Embryonic facial prominence (tissue), 1 donor: ENCODE results near the gene HPDL.
"Not testable (repeated sequence)": the region's sequence is repeated elsewhere in the genome, so short reads cannot be mapped to it uniquely, and the experiment has no call there.

Source experiments
- DNase-seq: peaks from one replicate; pipeline ENCODE4 v3.0.0-alpha.2; 2016; ENCODE audit errors: extremely low spot score

HPDL gene

DNA sequence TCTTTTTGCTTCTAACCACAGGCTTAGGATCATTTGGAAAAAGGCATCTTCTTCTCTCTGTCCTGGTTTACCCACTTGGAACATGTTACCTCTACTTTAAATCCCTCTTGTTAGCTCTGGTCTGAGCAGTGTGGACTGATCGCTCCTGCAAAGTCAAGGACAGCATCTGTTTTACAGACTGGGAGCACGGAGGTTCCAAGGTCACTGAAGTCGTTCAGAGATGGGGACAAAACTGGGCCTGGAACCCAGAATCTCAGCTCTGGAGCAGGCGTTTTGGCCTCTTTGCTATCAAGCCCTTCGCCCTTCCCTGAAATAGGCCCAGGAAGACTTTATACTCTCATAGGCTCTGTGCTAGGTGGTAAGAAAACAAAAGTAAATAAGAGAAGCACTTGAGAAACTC, 24.8 kb downstream of the HPDL start:
- no peak for DNase-seq

DNA sequence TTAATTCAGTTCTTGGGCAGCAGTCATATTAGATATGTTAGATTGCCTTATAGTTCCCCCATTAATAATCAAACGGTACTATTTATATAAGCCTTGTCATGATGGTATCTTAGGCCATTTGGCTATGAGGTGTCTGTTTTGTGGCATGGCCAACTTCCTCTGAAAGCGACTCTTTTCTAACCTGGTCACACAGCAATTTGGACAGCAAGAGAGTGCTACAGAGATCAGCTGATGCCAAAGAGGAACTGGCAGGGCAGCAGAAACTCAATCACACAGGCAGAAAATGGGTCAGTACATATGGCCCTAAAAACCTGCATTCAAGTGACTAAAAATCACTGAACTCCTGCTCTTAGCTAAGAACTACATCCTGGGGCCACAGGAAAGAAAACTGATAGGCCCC, 27.0 kb downstream of the HPDL start:
- DNase-seq: no peak

DNA sequence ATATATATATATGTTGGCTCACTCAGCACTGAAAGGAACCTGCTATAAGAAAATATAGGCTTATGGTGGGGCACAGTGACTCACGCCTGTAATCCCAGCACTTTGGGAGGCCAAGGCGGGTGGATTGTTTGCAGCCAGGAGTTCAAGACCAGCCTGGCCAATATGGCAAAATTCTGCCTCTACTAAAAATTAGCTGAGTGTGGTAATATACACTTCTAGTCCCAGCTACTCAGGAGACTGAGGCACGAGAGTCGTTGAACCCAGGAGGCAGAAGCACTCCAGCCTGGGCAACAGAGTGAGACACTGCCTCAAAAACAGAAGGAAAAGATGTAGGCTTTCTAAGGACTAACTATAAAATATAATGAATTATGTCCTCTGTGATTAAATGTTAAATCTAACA, 28.1 kb downstream of the HPDL start:
- no peak for DNase-seq

DNA sequence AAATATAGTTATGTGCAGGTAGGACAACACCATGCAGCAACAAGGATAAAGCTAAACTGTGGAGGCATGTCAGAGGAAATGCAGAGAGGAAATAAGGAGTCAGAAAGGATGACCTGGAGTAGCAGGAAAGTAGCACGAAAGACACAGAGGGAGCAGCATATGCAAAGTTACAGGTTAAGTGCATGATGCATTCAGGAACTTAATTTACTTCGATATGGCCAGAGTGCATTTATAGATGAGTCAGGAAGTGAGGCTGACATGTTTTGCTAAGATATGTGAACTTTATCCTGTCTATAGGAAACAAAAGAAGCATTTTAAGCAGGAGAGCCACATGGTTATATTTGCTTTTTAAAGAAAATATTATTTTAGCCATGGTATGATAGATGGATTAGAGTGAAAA, 29.0 kb downstream of the HPDL start:
- no peak for DNase-seq

DNA sequence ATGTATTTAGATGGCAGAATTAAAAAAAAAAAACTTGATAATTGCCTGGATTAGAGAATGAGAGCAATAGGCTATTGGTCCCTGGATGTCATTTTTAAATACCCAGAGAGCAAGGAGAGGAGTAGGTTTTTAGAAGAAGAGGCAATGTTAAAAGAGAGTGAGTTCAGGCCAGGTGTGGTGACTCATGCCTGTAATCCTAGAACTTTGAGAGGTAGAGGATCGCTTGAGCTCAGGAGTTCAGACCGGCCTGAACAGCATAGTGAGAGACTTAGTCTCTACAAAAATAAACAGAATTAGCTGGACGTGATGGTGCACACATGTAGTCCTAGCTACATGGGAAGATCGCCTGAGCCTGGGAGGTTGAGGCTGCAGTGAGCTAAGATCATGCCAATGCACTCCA, 29.5 kb downstream of the HPDL start:
- DNase-seq: no peak

DNA sequence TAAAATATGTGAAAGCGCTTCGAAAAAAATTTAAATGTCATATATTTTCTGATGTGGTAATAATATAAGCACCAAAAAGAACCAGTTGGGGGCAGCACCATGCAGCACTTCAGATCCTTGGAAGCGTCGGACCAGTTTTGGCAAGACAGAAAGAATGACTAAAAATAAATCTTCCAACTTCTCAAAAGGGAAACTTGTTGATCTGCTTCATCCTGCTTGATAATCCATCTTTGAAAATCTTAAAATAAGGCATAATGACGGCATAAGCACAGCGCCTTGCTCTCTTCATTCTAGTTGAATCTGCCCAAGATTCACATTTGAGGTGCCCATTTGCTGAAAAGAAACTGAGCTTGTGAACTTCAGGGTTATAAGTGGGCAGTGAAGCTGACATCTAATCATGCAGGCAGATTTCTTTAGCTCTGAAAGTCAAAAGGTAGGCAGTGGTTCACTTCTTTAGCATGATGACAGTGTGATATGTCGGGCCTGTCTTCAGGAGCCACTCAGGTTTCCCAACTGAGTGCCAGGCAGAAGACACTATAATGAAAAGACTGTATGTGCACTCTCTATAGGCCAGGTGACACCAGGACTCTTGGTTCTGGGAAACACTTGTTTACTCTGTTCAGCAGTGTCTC, 33.3 kb downstream of the HPDL start:
- peak; percentile 43 for DNase-seq

DNA sequence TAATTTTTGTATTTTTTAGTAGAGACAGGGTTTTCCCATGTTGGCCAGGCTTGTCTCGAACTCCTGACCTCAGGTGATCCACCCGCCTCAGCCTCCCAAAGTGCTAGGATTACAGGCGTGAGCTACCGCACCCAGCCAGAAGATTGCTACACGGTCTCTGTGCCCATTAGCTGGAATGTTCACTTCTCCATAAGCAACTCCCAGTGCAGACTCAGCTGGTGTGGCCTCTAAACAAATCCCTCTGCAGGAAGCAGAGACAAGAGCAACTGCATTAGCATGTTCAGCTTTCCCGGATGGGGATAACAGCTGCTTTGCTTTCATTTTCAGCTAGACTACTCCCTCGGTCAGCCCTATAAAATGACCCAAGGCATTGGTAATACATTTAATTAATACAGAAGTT, 34.3 kb downstream of the HPDL start:
- DNase-seq: not testable (repeated sequence)

DNA sequence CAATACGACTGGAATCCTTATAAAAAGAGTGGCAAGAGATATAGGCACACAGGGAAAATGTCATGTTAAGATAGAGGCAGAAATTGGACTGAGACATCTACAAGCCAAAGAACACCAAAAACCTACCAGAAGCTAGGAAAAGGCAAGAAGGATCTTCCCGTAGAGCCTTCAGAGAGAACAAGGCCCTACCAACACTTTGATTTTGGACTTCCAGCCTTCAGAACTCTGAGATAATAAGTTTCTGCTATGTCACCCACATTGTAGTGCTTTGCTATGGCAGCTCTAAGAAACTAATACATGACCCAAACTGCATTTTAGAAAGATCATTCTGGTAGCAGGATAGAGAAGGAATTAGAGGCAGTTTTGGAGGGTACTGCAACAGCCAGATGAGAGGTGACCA, 37.6 kb downstream of the HPDL start:
- DNase-seq: no peak

DNA sequence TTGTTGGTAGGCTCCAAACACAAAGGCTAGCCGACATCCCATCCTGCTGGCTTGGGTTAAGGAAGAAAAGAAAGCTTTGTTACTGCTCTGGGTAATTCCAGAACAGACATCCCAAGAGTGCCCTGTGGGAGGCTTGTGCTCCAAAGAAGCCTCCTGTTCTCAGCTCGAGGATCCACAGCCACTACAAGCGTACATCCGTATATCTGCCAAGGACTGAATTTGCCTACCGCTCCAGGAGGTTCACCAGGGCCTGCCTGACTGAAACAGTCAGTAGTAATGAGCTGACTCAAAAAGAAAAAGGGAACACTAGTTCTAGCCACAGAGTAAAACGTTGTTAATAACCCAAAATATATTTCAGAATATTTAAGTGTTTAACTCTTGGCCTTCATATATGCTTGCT, 38.4 kb downstream of the HPDL start:
- no peak for DNase-seq

DNA sequence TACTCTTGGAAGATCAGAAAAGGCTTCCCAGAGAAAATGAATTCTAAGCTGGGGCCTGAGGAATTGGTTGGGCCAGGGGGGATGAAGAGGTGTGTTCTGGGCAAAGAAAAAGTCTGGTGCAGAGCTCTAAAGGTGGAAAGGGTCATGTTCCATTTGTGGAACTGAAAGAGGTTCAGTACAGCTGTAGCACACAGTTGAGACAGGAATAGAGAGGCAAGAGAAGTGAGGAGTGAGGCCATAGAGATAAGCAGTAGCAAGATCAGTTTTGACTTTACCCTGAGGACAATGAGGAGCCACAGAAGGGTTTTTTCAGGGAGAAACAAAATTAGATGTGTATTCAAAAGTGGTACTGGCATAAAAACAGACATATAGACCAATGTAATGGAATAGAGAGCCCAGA, 43.9 kb downstream of the HPDL start:
- no peak for DNase-seq

DNA sequence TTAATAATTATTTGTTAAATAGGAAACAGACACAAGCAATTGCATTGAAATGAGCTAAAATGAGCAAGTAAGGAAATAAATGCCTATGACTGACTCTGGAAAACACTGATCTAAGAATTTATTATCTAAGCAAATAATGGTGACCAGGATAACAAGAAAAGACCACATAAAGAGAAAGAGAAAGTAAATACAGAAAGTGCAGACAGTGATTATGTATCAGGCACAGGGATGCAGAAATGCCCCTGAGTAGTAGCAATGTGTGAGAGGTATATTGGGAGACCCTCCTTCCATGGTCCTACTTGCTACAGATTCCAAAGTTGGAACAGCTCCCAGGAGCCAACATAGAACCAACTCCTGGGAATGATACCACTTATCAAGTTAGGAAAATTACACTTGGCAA, 46.9 kb downstream of the HPDL start:
- DNase-seq: no peak

DNA sequence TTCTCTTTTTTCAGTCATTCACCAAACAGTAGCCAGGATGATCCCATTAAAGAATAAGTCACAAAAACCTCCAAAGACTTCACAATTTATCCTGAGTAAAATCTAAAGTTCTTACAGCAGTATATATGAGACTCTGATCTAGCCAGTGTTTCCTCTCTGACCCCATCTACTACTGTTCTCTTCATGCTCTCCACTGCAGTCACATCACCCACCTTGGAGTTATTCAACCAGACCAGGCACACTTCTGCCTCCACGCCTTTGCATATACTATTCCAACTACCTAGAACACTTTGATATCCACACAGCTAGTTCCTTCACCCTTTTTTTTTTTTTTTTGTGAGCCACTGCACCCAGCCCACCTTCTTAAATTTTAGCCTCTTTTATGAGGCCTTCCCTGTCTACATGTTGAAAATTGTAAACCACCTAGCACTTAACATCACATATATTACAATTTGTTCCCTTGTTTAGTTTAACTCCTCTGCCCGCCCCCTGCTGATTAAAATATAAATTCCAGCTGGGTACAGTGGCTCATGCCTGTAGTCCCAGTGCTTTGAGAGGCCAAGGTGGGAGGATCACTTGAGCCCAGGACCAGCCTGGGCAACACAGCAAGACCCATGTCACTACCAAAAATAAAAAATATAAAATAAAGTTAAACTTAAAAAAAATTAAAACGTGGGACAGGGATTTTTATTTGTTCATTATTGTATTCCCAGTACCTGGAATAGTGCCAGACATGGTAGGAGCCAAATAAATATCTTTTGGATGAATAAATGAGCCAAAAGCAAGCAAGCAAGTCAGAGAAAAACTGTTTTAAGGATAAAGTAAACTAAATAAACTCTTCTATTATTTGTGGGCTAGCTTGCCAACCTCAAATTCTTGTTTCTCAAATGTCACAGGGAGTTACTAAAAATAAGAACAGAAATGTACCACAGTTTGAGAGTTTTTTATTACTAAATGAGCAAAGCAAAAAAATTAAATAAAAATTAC, 48.7 kb downstream of the HPDL start:
- DNase-seq: no peak

DNA sequence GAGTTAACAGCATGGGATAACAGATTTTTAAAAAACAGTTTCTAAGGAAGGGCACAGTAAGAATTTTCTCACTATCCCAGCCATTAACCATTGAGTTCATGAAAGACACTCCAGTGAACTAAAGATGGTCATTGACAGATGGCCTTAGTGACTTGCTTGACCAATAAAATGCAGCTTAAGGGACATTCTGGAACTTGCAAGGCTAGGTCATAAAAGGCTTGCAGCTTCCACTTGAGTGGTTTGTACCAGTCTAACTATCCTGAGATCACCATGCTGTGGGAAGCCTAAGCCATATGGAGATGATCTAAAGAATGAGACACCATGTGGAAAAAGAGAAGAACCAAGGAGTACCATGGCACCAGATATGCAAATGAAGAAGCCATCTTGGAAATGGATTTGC, 51.5 kb downstream of the HPDL start:
- DNase-seq: no peak
